Osteocyte (in vitro differentiated cells): Measurements from ENCODE around the gene FAM221A. TPM values are rescaled to one million over a fixed set of nuclear protein-coding genes. Genes with fewer than 3 reads are reported as not detected.
"Not testable (repeated sequence)": the region's sequence is repeated elsewhere in the genome, so short reads cannot be mapped to it uniquely, and the experiment has no call there.

ENCODE experiments used
- DNase-seq: peaks from one replicate; pipeline ENCODE4 v3.0.0; 2021; ENCODE audit warnings: mixed read lengths; ENCODE audit not compliant: unreplicated experiment; ENCODE audit errors: extremely low spot score
- H3K27ac Mint-ChIP-seq: one replicate; pipeline ENCODE4 v1.8.0; 2021; ENCODE audit warnings: mild to moderate bottlenecking, mixed read lengths; ENCODE audit not compliant: unreplicated experiment
- H3K27me3 Mint-ChIP-seq: one replicate; pipeline ENCODE4 v1.8.0; 2021; ENCODE audit warnings: mixed read lengths; ENCODE audit not compliant: unreplicated experiment
- H3K36me3 Mint-ChIP-seq: one replicate; pipeline ENCODE4 v1.8.0; 2021; ENCODE audit warnings: mixed read lengths; ENCODE audit not compliant: unreplicated experiment
- H3K4me1 Mint-ChIP-seq: one replicate; pipeline ENCODE4 v1.8.0; 2021; ENCODE audit warnings: mixed read lengths; ENCODE audit not compliant: unreplicated experiment
- H3K4me3 Mint-ChIP-seq: one replicate; pipeline ENCODE4 v1.8.0; 2021; ENCODE audit warnings: mild to moderate bottlenecking, moderate library complexity, mixed read lengths; ENCODE audit not compliant: unreplicated experiment
- H3K9me3 Mint-ChIP-seq: one replicate; pipeline ENCODE4 v1.8.0; 2021; ENCODE audit warnings: mixed read lengths; ENCODE audit not compliant: unreplicated experiment
- total RNA-seq: library from RNA; stranded (reverse); gene quantifications from 2 replicates; pipeline ENCODE4 v1.2.1, GENCODE V29; 2021
- TF ChIP-seq, protein P1 (sequence below): fragments of 200-600 bp; sonication (generic); IDR thresholded peaks from 2 replicates; pipeline ENCODE4 v1.5.0; 2021; ENCODE audit warnings: antibody characterized with exemption, mild to moderate bottlenecking, moderate library complexity

The FAM221A gene
- total RNA-seq, 1 donor from 2014 or later = 4.0 TPM

DNA sequence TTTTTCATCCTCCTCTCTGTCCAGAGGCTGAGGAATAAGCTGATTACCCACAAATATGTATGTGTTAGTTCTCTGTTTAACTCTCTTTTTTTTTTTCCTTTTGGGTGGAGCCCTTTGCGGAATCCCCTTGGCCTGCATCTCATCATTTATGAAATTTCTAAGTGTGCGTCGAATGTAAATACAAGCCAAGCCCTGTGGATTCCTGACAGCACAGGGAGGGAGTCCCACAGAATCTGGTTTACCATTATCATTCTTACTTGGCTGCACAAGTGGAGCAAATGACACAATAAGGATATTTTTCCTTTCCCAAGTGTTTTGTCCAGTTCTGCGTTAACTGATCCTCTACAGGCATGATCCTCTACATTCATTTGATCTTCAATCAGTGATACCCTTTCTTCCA is 41.5 kb downstream of the FAM221A start:
- no peak overlapping the region for H3K4me3 Mint-ChIP-seq
- no peak overlapping the region for H3K27ac Mint-ChIP-seq
- no peak for DNase-seq
- H3K36me3 Mint-ChIP-seq = no peaks in the 10 kb centered on the region
- peaks cover 10% of the 10 kb centered on the region for H3K27me3 Mint-ChIP-seq
- H3K9me3 Mint-ChIP-seq = no peaks in the 10 kb centered on the region
- TF ChIP-seq, protein P1, sequence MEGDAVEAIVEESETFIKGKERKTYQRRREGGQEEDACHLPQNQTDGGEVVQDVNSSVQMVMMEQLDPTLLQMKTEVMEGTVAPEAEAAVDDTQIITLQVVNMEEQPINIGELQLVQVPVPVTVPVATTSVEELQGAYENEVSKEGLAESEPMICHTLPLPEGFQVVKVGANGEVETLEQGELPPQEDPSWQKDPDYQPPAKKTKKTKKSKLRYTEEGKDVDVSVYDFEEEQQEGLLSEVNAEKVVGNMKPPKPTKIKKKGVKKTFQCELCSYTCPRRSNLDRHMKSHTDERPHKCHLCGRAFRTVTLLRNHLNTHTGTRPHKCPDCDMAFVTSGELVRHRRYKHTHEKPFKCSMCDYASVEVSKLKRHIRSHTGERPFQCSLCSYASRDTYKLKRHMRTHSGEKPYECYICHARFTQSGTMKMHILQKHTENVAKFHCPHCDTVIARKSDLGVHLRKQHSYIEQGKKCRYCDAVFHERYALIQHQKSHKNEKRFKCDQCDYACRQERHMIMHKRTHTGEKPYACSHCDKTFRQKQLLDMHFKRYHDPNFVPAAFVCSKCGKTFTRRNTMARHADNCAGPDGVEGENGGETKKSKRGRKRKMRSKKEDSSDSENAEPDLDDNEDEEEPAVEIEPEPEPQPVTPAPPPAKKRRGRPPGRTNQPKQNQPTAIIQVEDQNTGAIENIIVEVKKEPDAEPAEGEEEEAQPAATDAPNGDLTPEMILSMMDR = no peak
- no peaks in the 10 kb centered on the region for H3K4me1 Mint-ChIP-seq

DNA sequence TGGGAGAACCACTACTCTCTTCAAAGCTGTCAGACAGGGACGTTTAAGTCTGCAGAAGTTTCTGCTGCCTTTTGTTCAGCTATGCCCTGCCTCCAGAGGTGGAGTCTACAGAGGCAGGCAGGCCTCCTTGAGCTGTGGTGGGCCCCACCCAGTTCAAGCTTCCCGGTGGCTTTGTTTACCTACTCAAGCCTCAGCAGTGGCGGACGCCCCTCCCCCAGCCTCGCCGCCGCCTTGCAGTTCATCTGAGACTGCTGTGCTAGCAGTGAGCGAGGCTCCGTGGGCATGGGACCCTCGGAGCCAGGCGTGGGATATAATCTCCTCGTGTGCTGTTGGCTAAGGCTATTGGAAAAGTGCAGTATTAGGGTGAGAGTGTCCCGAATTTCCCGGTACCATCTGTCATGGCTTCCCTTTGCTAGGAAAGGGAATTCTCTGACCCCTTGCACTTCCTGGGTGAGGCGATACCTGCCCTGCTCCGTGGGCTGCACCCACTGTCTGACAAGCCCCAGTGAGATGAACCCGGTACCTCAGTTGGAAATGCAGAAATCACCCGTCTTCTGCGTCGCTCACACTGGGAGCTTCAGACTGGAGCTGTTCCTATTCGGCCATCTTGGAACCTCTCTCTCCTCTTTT is 42.7 kb downstream of the FAM221A start:
- H3K9me3 Mint-ChIP-seq, H3K36me3 Mint-ChIP-seq, DNase-seq, H3K4me3 Mint-ChIP-seq, H3K27ac Mint-ChIP-seq, H3K4me1 Mint-ChIP-seq: not testable (repeated sequence)
- H3K27me3 Mint-ChIP-seq = peaks cover 10% of the 10 kb centered on the region

DNA sequence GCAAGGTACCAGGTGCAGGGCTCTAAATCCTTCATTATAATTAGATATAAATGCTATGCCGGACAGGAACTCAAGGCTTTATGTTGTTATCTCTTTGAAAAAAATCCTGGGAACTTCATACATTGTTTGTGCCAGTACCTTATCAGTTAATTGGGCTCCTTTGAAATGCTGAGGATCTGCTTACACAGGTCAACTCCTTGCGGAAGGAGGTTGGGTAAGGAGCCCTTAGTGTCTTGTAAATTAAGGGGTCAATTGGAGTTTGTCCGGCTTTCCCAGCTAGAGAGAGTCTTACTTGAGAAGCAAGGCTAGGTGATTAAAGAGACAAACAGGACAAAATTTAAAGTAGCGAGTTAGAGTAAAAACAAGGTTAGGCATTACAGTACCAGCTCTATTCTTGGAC is 44.1 kb downstream of the FAM221A start:
- H3K36me3 Mint-ChIP-seq, DNase-seq, H3K4me1 Mint-ChIP-seq, H3K4me3 Mint-ChIP-seq, H3K27ac Mint-ChIP-seq, H3K9me3 Mint-ChIP-seq: not testable (repeated sequence)
- H3K27me3 Mint-ChIP-seq = peaks cover 10% of the 10 kb centered on the region

DNA sequence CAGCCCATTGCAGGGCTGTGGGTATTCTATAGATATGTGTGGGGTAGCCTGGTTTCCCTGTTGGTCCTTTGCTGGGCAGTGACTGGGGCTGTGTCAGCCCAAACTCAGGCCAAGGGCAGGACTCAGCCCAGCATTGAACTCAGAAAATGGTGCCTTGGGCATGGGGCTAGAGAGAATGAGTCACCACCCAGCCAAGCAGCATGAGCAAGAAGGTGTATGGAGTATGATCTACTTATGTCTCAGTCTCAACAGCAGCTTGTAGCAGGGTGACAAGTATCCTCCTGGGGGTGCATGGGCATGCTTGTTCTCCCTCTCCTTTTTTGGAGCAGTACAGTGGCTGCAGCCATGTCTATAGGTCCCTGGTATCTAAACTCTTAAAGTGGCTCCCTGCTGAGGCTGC is 62.1 kb downstream of the FAM221A start:
- Mint-ChIP-seq H3K4me3 (no peak overlapping the region), H3K27ac (no peak overlapping the region), H3K27me3 (no peaks in the 10 kb centered on the region), H3K9me3 (peaks cover 18% of the 10 kb centered on the region), H3K36me3 (no peaks in the 10 kb centered on the region), H3K4me1 (no peaks in the 10 kb centered on the region)
- no peak for DNase-seq
- TF ChIP-seq, protein P1 = no peak

DNA sequence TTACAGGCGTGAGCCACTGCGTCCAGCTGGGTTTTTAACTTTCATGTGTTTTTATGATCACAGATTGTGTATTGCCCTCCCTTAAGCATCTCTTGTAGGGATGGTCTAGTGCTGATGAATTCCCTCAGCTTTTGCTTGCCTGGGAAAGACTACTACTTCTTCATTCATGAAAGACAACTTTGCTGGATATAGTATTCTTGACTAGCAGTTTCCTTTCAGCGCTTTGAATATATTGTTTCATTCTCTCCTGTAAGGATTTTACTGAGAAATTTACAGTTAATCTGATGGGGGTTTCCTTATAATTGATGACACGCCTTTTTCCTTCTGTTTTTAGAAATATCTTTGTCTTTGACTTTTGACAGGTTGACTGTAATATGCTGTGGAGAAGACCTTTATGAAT is 63.2 kb downstream of the FAM221A start:
- Mint-ChIP-seq H3K4me1 (no peaks in the 10 kb centered on the region), H3K36me3 (no peaks in the 10 kb centered on the region)

DNA sequence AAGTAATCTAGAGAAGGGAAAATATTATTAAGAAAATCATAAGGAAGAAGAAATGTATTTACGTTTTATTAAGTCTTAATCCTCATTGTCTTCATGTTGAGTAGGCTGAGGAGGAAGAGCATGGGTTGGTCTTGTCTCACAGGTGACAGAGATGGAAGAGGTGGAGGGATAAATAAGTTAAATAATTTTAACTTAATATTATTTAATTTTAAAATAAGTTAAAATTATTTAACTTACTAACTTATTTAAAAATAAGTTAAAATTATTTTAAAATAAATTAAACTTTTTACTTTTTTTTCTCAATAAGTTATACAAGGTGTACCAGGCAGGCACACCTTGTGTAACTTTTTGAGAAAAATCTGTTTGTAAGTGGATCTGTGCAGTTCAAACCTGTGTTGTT is 66.6 kb downstream of the FAM221A start:
- no peak for DNase-seq
- Mint-ChIP-seq H3K27ac (no peak overlapping the region), H3K9me3 (peaks cover 18% of the 10 kb centered on the region), H3K4me1 (no peaks in the 10 kb centered on the region), H3K27me3 (peaks cover 17% of the 10 kb centered on the region), H3K36me3 (no peaks in the 10 kb centered on the region), H3K4me3 (no peak overlapping the region)
- TF ChIP-seq, protein P1 = no peak

More for the DNA sequence above, 63.2 kb downstream of the FAM221A start:
- Mint-ChIP-seq H3K27me3 (no peaks in the 10 kb centered on the region), H3K4me3 (no peak overlapping the region), H3K27ac (no peak overlapping the region), H3K9me3 (peaks cover 18% of the 10 kb centered on the region)
- TF ChIP-seq, protein P1 = no peak
- no peak for DNase-seq
